HL-60 (cell line): Measurements from ENCODE around the gene FAAP20.

Experiments used
- DNase-seq, 2 experiments: peaks; one replicate each; pipeline ENCODE4 v3.0.0-alpha.2; 2010 to 2020; ENCODE audit warnings: low read depth in 1 of 2, low spot score in 1 of 2
- H3K27ac ChIP-seq: fragments of 250-450 bp; sonication (Bioruptor Pico); replicated peaks from 2 replicates; pipeline ENCODE4 v1.5.1; 2020; ENCODE audit warnings: mild to moderate bottlenecking, moderate library complexity
- H3K27me3 ChIP-seq: fragments of 250-450 bp; sonication (Bioruptor Pico); 2 replicates; pipeline ENCODE4 v1.5.1; 2021; ENCODE audit warnings: mild to moderate bottlenecking, moderate library complexity; ENCODE audit not compliant: insufficient read depth, poor library complexity, severe bottlenecking
- H3K4me3 ChIP-seq: replicated peaks from 2 replicates; pipeline ENCODE4 v1.5.1; 2011; ENCODE audit warnings: mild to moderate bottlenecking, control low read depth, low read length; ENCODE audit not compliant: insufficient read depth
- GABPA ChIP-seq: IDR thresholded peaks from 2 replicates; pipeline ENCODE4 v1.6.1; 2012; ENCODE audit warnings: low read depth
- POLR2AphosphoS5 ChIP-seq: IDR thresholded peaks from 2 replicates; pipeline ENCODE4 v1.6.1; 2012; ENCODE audit warnings: low read depth
- SPI1 ChIP-seq: IDR thresholded peaks from 2 replicates; pipeline ENCODE4 v1.6.1; 2012; ENCODE audit warnings: low read depth, mild to moderate bottlenecking, borderline replicate concordance
- long read RNA-seq: library from polyadenylated mRNA; unstranded; transcript quantifications from one replicate; pipeline ENCODE4 v2.0.0, GENCODE V29; 2020
- TF ChIP-seq, protein P1 (sequence below): IDR thresholded peaks from one replicate; pipeline ENCODE4 v1.5.1; 2011; ENCODE audit warnings: low read length, control low read depth, inconsistent platforms; ENCODE audit not compliant: insufficient read depth
- TF ChIP-seq, protein P2 (sequence below): IDR thresholded peaks from 2 replicates; pipeline ENCODE4 v1.6.1; 2012; ENCODE audit warnings: low read depth; ENCODE audit not compliant: insufficient replicate concordance

The FAAP20 gene, protein sequence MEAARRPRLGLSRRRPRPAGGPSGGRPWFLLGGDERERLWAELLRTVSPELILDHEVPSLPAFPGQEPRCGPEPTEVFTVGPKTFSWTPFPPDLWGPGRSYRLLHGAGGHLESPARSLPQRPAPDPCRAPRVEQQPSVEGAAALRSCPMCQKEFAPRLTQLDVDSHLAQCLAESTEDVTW
- long read RNA-seq, transcript FAAP20-203 (4 exons, 811 nt) = major isoform, 6 of 7 reads
- long read RNA-seq, partial matches to known transcripts = 0 of 7 reads
- long read RNA-seq, other reads (novel, unspliced or antisense) = 1 of 7 reads

DNA sequence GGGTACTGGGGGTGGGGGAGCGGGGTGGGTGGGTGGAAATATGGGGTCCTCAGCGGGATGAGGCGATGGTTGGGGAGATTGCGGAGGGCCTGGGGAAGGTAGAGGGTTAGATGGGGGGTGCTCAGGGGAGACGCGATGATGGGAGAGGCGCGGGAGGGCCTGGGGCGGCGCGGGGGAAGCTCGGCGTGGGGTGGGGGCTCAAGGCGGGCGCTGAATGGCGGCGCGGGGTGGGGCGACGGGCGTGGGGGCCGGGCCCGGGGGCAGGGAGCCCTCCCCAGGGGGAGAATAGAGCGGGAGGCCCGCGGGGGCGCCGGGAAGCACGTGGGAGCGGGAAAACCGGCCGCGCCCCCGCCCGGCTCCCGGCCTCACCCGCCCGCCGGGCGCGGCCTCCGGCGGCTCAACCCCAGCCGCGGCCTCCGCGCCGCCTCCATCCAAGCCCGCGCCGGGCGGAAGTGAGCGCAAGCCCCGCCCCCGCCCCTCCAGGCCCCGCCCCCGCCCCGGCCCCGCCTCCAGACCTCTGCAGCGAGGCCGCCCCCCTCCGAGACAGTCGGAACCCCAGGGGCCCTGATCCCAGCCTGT, at the start of gene FAAP20:
TSS of gene FAAP20 (minus strand) at position 454 of the 579 bp plus-strand sequence. CDS start at position 431, 23 bp downstream.
- H3K27me3 ChIP-seq = peaks cover 1% of the 10 kb centered on the region
- TF ChIP-seq SPI1 = no peak
- TF ChIP-seq, protein P1, sequence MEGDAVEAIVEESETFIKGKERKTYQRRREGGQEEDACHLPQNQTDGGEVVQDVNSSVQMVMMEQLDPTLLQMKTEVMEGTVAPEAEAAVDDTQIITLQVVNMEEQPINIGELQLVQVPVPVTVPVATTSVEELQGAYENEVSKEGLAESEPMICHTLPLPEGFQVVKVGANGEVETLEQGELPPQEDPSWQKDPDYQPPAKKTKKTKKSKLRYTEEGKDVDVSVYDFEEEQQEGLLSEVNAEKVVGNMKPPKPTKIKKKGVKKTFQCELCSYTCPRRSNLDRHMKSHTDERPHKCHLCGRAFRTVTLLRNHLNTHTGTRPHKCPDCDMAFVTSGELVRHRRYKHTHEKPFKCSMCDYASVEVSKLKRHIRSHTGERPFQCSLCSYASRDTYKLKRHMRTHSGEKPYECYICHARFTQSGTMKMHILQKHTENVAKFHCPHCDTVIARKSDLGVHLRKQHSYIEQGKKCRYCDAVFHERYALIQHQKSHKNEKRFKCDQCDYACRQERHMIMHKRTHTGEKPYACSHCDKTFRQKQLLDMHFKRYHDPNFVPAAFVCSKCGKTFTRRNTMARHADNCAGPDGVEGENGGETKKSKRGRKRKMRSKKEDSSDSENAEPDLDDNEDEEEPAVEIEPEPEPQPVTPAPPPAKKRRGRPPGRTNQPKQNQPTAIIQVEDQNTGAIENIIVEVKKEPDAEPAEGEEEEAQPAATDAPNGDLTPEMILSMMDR = no peak
- TF ChIP-seq POLR2AphosphoS5 = no peak
- TF ChIP-seq, protein P2, sequence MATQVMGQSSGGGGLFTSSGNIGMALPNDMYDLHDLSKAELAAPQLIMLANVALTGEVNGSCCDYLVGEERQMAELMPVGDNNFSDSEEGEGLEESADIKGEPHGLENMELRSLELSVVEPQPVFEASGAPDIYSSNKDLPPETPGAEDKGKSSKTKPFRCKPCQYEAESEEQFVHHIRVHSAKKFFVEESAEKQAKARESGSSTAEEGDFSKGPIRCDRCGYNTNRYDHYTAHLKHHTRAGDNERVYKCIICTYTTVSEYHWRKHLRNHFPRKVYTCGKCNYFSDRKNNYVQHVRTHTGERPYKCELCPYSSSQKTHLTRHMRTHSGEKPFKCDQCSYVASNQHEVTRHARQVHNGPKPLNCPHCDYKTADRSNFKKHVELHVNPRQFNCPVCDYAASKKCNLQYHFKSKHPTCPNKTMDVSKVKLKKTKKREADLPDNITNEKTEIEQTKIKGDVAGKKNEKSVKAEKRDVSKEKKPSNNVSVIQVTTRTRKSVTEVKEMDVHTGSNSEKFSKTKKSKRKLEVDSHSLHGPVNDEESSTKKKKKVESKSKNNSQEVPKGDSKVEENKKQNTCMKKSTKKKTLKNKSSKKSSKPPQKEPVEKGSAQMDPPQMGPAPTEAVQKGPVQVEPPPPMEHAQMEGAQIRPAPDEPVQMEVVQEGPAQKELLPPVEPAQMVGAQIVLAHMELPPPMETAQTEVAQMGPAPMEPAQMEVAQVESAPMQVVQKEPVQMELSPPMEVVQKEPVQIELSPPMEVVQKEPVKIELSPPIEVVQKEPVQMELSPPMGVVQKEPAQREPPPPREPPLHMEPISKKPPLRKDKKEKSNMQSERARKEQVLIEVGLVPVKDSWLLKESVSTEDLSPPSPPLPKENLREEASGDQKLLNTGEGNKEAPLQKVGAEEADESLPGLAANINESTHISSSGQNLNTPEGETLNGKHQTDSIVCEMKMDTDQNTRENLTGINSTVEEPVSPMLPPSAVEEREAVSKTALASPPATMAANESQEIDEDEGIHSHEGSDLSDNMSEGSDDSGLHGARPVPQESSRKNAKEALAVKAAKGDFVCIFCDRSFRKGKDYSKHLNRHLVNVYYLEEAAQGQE = no peak
- TF ChIP-seq GABPA = no peak
- peak within 1 kb of the TSS; percentile 72 for H3K4me3 ChIP-seq
- peak within 1 kb of the TSS; percentile 81 for H3K27ac ChIP-seq
- DNase-seq = peak in 1 of 2 experiments; percentile 37

DNA sequence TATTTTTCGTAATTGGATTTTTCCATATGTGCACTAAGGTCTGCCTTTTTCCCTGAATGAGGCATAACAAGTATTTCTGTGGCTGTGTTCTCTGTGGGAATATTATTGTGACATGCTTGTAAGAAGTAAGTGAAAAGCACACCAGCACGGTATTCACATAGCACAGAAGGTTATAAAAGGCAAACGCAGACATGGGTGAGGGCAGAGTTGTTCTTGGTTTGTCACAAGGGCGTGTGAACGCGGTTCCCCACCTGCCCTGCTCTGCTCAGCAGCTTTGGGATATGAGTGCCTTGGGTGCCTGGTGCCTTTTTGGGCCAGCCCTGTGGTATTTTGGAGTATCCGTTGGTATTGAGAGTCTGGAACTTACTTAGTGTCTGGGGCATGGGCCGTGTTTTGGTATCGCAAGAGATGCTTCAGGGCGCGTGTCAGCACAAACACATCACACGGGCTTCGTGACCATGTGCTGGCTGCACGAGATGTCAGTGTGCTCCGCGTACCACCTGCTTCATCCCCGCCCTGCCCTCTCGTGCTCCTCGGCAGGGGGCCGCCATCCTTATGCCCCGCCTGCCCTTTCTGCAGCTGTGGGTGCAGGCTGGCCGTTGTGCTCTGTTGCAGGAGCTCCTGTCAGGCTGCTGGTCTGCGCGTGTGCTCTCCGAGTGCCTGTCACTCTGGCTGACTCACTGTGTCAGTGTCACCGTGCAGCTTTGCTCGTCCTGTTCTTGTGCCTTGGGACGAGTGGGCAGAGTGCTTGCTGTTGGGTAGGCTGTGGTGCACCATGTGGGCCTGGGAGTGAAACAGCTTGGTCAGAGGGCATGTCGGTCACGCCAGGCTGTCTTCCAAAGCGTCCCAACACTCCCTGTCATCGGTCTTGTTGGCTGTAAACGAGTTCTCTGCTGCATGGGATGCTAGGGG, 48.5 kb upstream of the FAAP20 start:
- H3K4me3 ChIP-seq = no peak overlapping the region
- no peak for DNase-seq
- TF ChIP-seq GABPA (no peak), SPI1 (no peak), POLR2AphosphoS5 (no peak)
- TF ChIP-seq, protein P2 = no peak
- TF ChIP-seq, protein P1 = no peak
- no peak overlapping the region for H3K27ac ChIP-seq
- no peaks in the 10 kb centered on the region for H3K27me3 ChIP-seq

DNA sequence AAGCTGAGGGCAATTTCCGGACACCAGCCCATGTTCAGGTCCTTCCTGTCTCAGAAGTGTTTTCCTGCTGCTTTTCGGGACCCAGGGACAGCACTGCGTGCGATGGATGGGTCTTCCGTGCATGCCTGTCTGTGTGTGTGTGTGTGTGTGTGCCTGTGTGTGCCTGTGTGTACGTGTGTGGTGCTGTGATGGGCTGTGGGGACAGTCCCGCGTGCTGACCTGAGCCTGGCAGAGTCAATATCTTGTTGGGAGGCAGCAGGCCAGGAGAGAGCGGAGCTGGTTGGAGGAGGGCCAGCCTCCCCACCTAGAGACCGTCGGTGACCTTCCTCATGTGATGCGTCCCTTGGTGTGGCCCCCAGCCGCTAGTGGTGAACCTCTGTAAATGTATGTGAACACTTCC, 47.2 kb upstream of the FAAP20 start:
- DNase-seq = no peak
- TF ChIP-seq POLR2AphosphoS5 = no peak
- TF ChIP-seq GABPA = no peak
- TF ChIP-seq, protein P1 = no peak
- TF ChIP-seq, protein P2 = no peak
- TF ChIP-seq SPI1 = no peak
- Histone ChIP-seq H3K27me3 (no peaks in the 10 kb centered on the region), H3K4me3 (no peak overlapping the region), H3K27ac (no peak overlapping the region)
